Osteocyte (in vitro differentiated cells): ENCODE data around the gene PPP3R1. TPM values are rescaled to one million over a fixed set of nuclear protein-coding genes. Genes with fewer than 3 reads are reported as not detected.

Source experiments
- DNase-seq: peaks from one replicate; pipeline ENCODE4 v3.0.0; 2021; ENCODE audit warnings: mixed read lengths; ENCODE audit not compliant: unreplicated experiment; ENCODE audit errors: extremely low spot score
- H3K27ac Mint-ChIP-seq: one replicate; pipeline ENCODE4 v1.8.0; 2021; ENCODE audit warnings: mild to moderate bottlenecking, mixed read lengths; ENCODE audit not compliant: unreplicated experiment
- H3K27me3 Mint-ChIP-seq: one replicate; pipeline ENCODE4 v1.8.0; 2021; ENCODE audit warnings: mixed read lengths; ENCODE audit not compliant: unreplicated experiment
- H3K36me3 Mint-ChIP-seq: one replicate; pipeline ENCODE4 v1.8.0; 2021; ENCODE audit warnings: mixed read lengths; ENCODE audit not compliant: unreplicated experiment
- H3K4me1 Mint-ChIP-seq: one replicate; pipeline ENCODE4 v1.8.0; 2021; ENCODE audit warnings: mixed read lengths; ENCODE audit not compliant: unreplicated experiment
- H3K4me3 Mint-ChIP-seq: one replicate; pipeline ENCODE4 v1.8.0; 2021; ENCODE audit warnings: mild to moderate bottlenecking, moderate library complexity, mixed read lengths; ENCODE audit not compliant: unreplicated experiment
- H3K9me3 Mint-ChIP-seq: one replicate; pipeline ENCODE4 v1.8.0; 2021; ENCODE audit warnings: mixed read lengths; ENCODE audit not compliant: unreplicated experiment
- CTCF ChIP-seq: fragments of 200-600 bp; sonication (generic); IDR thresholded peaks from 2 replicates; pipeline ENCODE4 v1.5.0; 2021; ENCODE audit warnings: antibody characterized with exemption, mild to moderate bottlenecking, moderate library complexity
- total RNA-seq: library from RNA; stranded (reverse); gene quantifications from 2 replicates; pipeline ENCODE4 v1.2.1, GENCODE V29; 2021

Gene PPP3R1
- total RNA-seq, 1 donor from 2014 or later = 68.4 TPM

GRCh38 chr2:68167186-68167585 is 85.1 kb downstream of the PPP3R1 start:
- Mint-ChIP-seq H3K27me3 (no peaks in the 10 kb centered on the region), H3K27ac (no peak overlapping the region), H3K36me3 (peaks cover 18% of the 10 kb centered on the region)

GRCh38 chr2:68163641-68164040 is 88.7 kb downstream of the PPP3R1 start:
- Mint-ChIP-seq H3K4me1 (peaks cover 11% of the 10 kb centered on the region), H3K9me3 (no peaks in the 10 kb centered on the region), H3K27ac (no peak overlapping the region), H3K36me3 (peaks cover 32% of the 10 kb centered on the region), H3K27me3 (no peaks in the 10 kb centered on the region), H3K4me3 (no peak overlapping the region)
- DNase-seq = no peak
- TF ChIP-seq CTCF = no peak

More at GRCh38 chr2:68167186-68167585, 85.1 kb downstream of the PPP3R1 start:
- TF ChIP-seq CTCF = no peak
- no peak overlapping the region for H3K4me3 Mint-ChIP-seq
- H3K4me1 Mint-ChIP-seq = no peaks in the 10 kb centered on the region
- no peak for DNase-seq
- no peaks in the 10 kb centered on the region for H3K9me3 Mint-ChIP-seq

- Mint-ChIP-seq H3K4me1 (peaks cover 32% of the 10 kb centered on the region), H3K9me3 (no peaks in the 10 kb centered on the region), H3K27me3 (no peaks in the 10 kb centered on the region), H3K36me3 (peaks cover 22% of the 10 kb centered on the region), H3K27ac (peak overlapping the region; percentile 100), H3K4me3 (peak overlapping the region; percentile 99)
- DNase-seq = no peak
- no peak for TF ChIP-seq CTCF
These were observed 94.2 kb downstream of the PPP3R1 start for GRCh38 chr2:68158134-68158447.

GRCh38 chr2:68157402-68158133 is 94.8 kb downstream of the PPP3R1 start, which contains the start of gene PNO1:
PNO1 (plus strand) TSS chr2:68157888; CDS start chr2:68157935, 47 bp downstream.
- Mint-ChIP-seq H3K9me3 (no peaks in the 10 kb centered on the region), H3K4me3 (peak within 1 kb of the TSS; percentile 99), H3K36me3 (peaks cover 18% of the 10 kb centered on the region), H3K4me1 (peaks cover 32% of the 10 kb centered on the region), H3K27me3 (no peaks in the 10 kb centered on the region), H3K27ac (peak within 1 kb of the TSS; percentile 100)
- TF ChIP-seq CTCF = no peak
- DNase-seq = peak; percentile 97

- no peaks in the 10 kb centered on the region for H3K27me3 Mint-ChIP-seq
- peaks cover 32% of the 10 kb centered on the region for H3K4me1 Mint-ChIP-seq
- peak overlapping the region; percentile 100 for H3K27ac Mint-ChIP-seq
- peaks cover 12% of the 10 kb centered on the region for H3K36me3 Mint-ChIP-seq
- peak; percentile 85 for DNase-seq
- TF ChIP-seq CTCF = no peak
- H3K9me3 Mint-ChIP-seq = no peaks in the 10 kb centered on the region
- H3K4me3 Mint-ChIP-seq = peak overlapping the region; percentile 99
These were observed 95.3 kb downstream of the PPP3R1 start for GRCh38 chr2:68157002-68157401.
